Heart right ventricle (tissue), 16 donors: Measurements from ENCODE around the gene ATG101. TPM values are rescaled to one million over a fixed set of nuclear protein-coding genes. Genes with fewer than 3 reads are reported as not detected.
"Not testable (repeated sequence)": the region's sequence is repeated elsewhere in the genome, so short reads cannot be mapped to it uniquely, and the experiment has no call there.

Experiments
- ATAC-seq, 8 donors: fragments of 200-7000 bp; cut with Tn5 transposase; one replicate each; pipeline ENCODE4 v1.9.1; 2020; ENCODE audit warnings: mild to moderate bottlenecking in 8 of 8, moderate library complexity in 8 of 8, moderate number of reproducible peaks in 1 of 8
- DNase-seq, 2 donors: peaks; one replicate each; pipeline ENCODE4 v3.0.0-alpha.2; 2020
- H3K27ac ChIP-seq, 10 donors: fragments of 200-600 bp; sonication (generic) in 2 of 10; one replicate each; pipeline versions ENCODE4 v1.5.0 to v1.8.0; 2020 to 2022; ENCODE audit warnings: mild to moderate bottlenecking in 3 of 10
- H3K27me3 ChIP-seq, 7 donors: fragments of 200-600 bp; one replicate each; pipeline ENCODE4 v1.8.0; 2021 to 2022; ENCODE audit warnings: mild to moderate bottlenecking in 2 of 7
- H3K36me3 ChIP-seq, 9 donors: fragments of 200-600 bp; sonication (generic) in 1 of 9; one replicate each; pipeline versions ENCODE4 v1.5.0 to v1.8.0; 2020 to 2022; ENCODE audit warnings: mild to moderate bottlenecking in 2 of 9
- H3K4me1 ChIP-seq, 9 donors: fragments of 200-600 bp; sonication (generic) in 1 of 9; one replicate each; pipeline versions ENCODE4 v1.5.0 to v1.8.0; 2020 to 2022; ENCODE audit warnings: mild to moderate bottlenecking in 4 of 9
- H3K4me3 ChIP-seq, 10 donors: fragments of 200-600 bp; sonication (generic) in 2 of 10; one replicate each; pipeline versions ENCODE4 v1.5.0 to v1.8.0; 2020 to 2022; ENCODE audit warnings: mild to moderate bottlenecking in 7 of 10, moderate library complexity in 2 of 10
- H3K9me3 ChIP-seq, 11 donors: fragments of 200-600 bp in 10 of 11; sonication (generic) in 2 of 11; one replicate each; pipeline versions ENCODE4 v1.5.0 to v1.8.0; 2013 to 2022; ENCODE audit warnings: mild to moderate bottlenecking in 2 of 11, control low read depth in 1 of 11, moderate library complexity in 1 of 11
- CTCF ChIP-seq, 9 donors: fragments of 200-600 bp; sonication (generic) in 2 of 9; IDR thresholded peaks; one replicate each; pipeline versions ENCODE4 v1.5.0 to v1.8.0; 2021 to 2022; ENCODE audit warnings: antibody characterized with exemption in 9 of 9, mild to moderate bottlenecking in 5 of 9, moderate library complexity in 1 of 9
- WGBS, 2 donors: extraction: QIAGEN DNeasy Blood & Tissue Kit; methylation state at CpG; one replicate each; pipeline ENCODE4 v1.1.7; 2013; ENCODE audit warnings: inconsistent platforms in 1 of 2; 5-methylcytosine and 5-hydroxymethylcytosine counted together
- intact Hi-C, 10 donors: fragments of 100-400 bp; cut with DNase I; formaldehyde crosslinking; loops; one replicate each; pipeline versions ENCODE4 v1.11.1 to v1.14.2; 2022
- polyA plus RNA-seq, 2 donors: library from polyadenylated mRNA; stranded (reverse); fragments of 200-250 nt; gene quantifications; one replicate each; pipeline ENCODE4 v1.2.3, GENCODE V29; 2013
- total RNA-seq, 10 donors: library from RNA; stranded (reverse); fragmentation: NEBNext Ultra II Directional in 3 of 10; extraction: Animal tissue kit (Norgen Biotek cat#: 25700) in 3 of 10; gene quantifications; one replicate each; pipeline versions ENCODE4 v1.2.1 to v1.2.4, GENCODE V29; 2021 to 2023
- donor health status: Arrhythmogenic right ventricular cardiomyopathy.
- donor health status: ischemic (EF 13 %, LVEDD 7.1; RV severe dilation, severe dysfunction).
- donor health status: healthy with polysubstance abuse.
- donor health status: DM: no; HTN: yes; CAD: no.
- donor health status: DM: no; HTN: no; CAD: no.
- donor health status: ischemic (EF 25% LVEDD 6.9; RV normal size, moderate dysfunction).
- donor health status: ischemic (EF 25% LVEDD 5.7; RV mildly dilated, moderate dysfunction).
- donor health status: healthy.
- donor health status: DM: yes; HTN: yes; CAD: no.
- donor health status: Ischemic cardiomyopathy.
- donor health status: ischemic (EF 35%, LVEDD 5.7; RV mildly dilated, moderate dysfunction).
- donor health status: nonischemic (EF 11% LVEDD 7.7; RV severe dilation, severe dysfunction).
- donor health status: DM: yes; HTN: yes; CAD: no.
- donor health status: PGD.
- donor health status: ischemic (EF 29% LVEDD 5.4; RV normal size, mild dysfunction).
- donor health status: nonischemic (EF 23%, LVEDD 6.1; RV moderate dilation, normal function).

The ATG101 gene
- total and polyA plus RNA-seq, 12 donors: 14.6 to 90.2 (median 22.2) TPM

- TF ChIP-seq CTCF (IDR thresholded peaks at IDR 0.05): no peak
- H3K27me3 ChIP-seq: peaks cover 0 to 41% (median 27%) of the 10 kb centered on the region in 7 donors
- DNase-seq (no peak), ATAC-seq (no peak)
- no peaks in the 10 kb centered on the region for H3K36me3 ChIP-seq
- intact Hi-C loops: no loop called here
- H3K27ac ChIP-seq: no peak overlapping the region
- WGBS, 2 donors: 77 to 80% methylated on average over 8 of the region's 8 CpGs
- no peaks in the 10 kb centered on the region for H3K9me3 ChIP-seq
- H3K4me1 ChIP-seq: no peaks in the 10 kb centered on the region
- H3K4me3 ChIP-seq: no peak overlapping the region
These were observed 22.1 kb downstream of the ATG101 start for GRCh38 chr12:52091869-52092268.

GRCh38 chr12:52093346-52093745 lies 23.6 kb downstream of the ATG101 start:
- no peaks in the 10 kb centered on the region for H3K4me1 ChIP-seq
- DNase-seq (no peak), ATAC-seq (no peak)
- no peaks in the 10 kb centered on the region for H3K36me3 ChIP-seq
- H3K27me3 ChIP-seq: peaks cover 0 to 43% (median 27%) of the 10 kb centered on the region in 7 donors
- intact Hi-C loops: no loop called here
- 84 to 87% methylated on average over 7 of the region's 7 CpGs for WGBS, 2 donors
- TF ChIP-seq CTCF (IDR thresholded peaks at IDR 0.05): no peak
- no peaks in the 10 kb centered on the region for H3K9me3 ChIP-seq
- no peak overlapping the region for H3K27ac ChIP-seq
- no peak overlapping the region for H3K4me3 ChIP-seq

DNA sequence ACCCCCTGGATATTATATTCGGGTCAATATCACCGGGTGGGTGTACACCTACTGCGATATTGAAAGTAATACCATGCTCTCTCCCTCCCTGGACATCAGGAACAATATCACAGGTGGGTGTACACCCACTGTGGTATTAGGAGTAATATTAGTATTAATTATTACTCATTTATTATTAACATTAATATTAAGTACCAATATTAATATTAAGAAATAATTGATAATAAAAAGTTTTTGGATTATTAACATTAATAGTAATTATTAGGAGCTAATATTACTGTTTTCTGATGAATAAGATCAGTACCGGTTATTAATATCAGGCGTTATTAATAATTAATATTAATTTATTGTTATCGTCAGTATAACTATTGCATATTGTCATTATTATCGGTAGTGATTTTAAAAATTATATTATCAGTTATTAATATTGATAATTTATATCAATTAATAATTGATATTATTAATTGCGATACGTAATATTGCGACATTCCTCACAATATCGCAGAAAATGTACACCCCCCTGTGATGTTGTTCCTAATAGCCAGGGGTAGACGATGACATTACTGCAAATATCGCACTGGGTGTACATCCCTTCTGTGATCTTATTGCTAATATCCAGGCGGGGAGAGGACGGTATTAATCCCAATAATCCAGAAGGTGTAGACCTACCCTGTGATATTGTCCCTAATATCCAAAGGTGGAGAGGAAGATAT lies 26.7 kb downstream of the ATG101 start:
- no peak overlapping the region for H3K4me3 ChIP-seq
- no peak for TF ChIP-seq CTCF (IDR thresholded peaks at IDR 0.05)
- WGBS, 2 donors: 93% methylated on average over 15 of the region's 15 CpGs
- intact Hi-C loops: no loop called here
- no peaks in the 10 kb centered on the region for H3K36me3 ChIP-seq
- DNase-seq (no peak), ATAC-seq (no peak)
- no peak overlapping the region for H3K27ac ChIP-seq
- H3K27me3 ChIP-seq: peaks cover 0 to 56% (median 16%) of the 10 kb centered on the region in 7 donors
- H3K4me1 ChIP-seq: no peaks in the 10 kb centered on the region
- no peaks in the 10 kb centered on the region for H3K9me3 ChIP-seq

- no peaks in the 10 kb centered on the region for H3K9me3 ChIP-seq
- WGBS, 2 donors: 84 to 86% methylated on average over 21 of the region's 21 CpGs
These were observed 27.4 kb downstream of the ATG101 start for GRCh38 chr12:52097045-52097666.

GRCh38 chr12:52104431-52105089 lies 34.8 kb downstream of the ATG101 start:
- ATAC-seq, H3K4me3 ChIP-seq, DNase-seq, H3K9me3 ChIP-seq, H3K4me1 ChIP-seq, H3K36me3 ChIP-seq, intact Hi-C loops, H3K27ac ChIP-seq: not testable (repeated sequence)
- WGBS, 2 donors: 69 to 76% methylated on average over 10 of the region's 10 CpGs
- H3K27me3 ChIP-seq: peaks cover 0 to 80% (median 46%) of the 10 kb centered on the region in 7 donors

More at GRCh38 chr12:52097045-52097666, 27.4 kb downstream of the ATG101 start:
- DNase-seq: no peak
- Histone ChIP-seq H3K4me1 (no peaks in the 10 kb centered on the region), H3K36me3 (no peaks in the 10 kb centered on the region), H3K4me3 (no peak overlapping the region), H3K27ac (no peak overlapping the region), H3K27me3 (peaks cover 0 to 63% (median 17%) of the 10 kb centered on the region in 7 donors)
- TF ChIP-seq CTCF (IDR thresholded peaks at IDR 0.05): no peak
- no peak for ATAC-seq
- intact Hi-C loops: no loop called here

- H3K27me3 ChIP-seq: peaks cover 0 to 43% (median 28%) of the 10 kb centered on the region in 7 donors
- intact Hi-C loops: loop anchor here in 1 of 10 donors (5.0 kb wide), 1 partner anchor 119 kb away; no protein-coding TSS in a partner anchor
- not testable (repeated sequence) for ATAC-seq, H3K36me3 ChIP-seq, DNase-seq, H3K27ac ChIP-seq, H3K9me3 ChIP-seq, H3K4me3 ChIP-seq
- WGBS, 2 donors: 57 to 66% methylated on average over 18 of the region's 18 CpGs
- peaks cover under 1 to 15% (median 10%) of the 10 kb centered on the region in 9 donors for H3K4me1 ChIP-seq
These were observed 46.7 kb downstream of the ATG101 start for GRCh38 chr12:52116222-52117125.
